HG03457 (cell line): ENCODE results near the gene THEM5.

Experiments
- ATAC-seq: cut with Tn5 transposase; IDR thresholded peaks from one replicate; pipeline ENCODE4 v1.9.1; 2021; ENCODE audit warnings: moderate number of reproducible peaks; ENCODE audit not compliant: unreplicated experiment

Gene THEM5

DNA sequence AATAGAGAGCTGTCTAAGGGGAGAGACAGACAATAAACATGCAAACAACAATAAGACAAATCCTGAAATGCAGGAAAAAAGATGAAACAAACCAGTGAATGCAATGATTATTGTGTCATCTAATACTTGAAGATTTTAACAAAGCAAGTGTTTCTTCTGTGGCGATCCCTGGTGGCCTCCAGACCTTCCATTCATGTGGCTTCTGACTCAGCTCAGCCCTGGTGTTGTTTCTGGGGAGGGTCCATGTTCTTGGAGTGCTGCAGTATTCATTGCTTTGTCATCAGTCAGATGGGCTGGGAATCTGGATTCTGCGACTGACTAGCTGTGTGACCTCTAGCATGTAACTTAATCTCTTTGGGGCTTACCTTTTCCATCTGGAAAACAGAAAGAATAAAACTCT lies 12.4 kb downstream of the THEM5 start:
- no peak for ATAC-seq

DNA sequence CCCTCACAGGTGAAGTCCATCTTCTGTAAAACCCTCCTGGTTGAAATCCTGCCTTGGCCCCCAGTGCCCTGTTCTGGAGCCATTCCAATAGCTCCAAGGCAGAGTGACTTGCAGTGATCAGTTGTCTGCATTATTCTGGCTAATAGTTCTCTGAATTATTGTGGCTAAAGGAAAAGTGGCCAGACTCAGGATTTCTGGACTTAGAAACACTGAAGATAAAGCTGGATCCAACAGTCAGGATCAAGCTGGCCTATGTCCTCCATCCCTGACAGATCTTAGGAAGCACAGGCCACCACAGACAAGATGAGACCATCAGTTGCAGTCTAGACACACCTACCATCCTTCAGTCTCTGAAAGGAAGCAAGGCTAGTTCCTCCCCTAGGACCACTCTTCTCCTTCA lies 13.1 kb downstream of the THEM5 start:
- ATAC-seq = no peak

- ATAC-seq = no peak
Measured at GRCh38 chr1:151839457-151840403, 13.8 kb downstream of the THEM5 start, which contains the start of gene C2CD4D. Gene C2CD4D (minus strand): TSS chr1:151839820. CDS start chr1:151838989, 831 bp downstream.

DNA sequence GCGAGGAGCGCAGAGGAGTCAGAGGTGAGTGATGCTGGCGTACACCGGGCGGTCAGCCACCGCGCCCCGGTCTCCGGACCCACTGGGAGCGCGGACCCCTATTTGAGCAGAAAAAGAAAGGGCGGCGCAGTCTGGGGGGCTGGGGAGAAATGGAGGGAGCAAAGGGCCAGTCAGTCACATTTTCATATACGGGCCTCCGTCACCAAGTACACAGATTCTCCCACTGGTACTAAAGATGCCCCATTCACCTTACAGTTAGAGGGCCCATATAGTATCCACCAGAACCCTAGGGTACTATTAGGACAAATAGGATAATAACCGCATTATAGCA lies 14.5 kb downstream of the THEM5 start:
- ATAC-seq = no peak

DNA sequence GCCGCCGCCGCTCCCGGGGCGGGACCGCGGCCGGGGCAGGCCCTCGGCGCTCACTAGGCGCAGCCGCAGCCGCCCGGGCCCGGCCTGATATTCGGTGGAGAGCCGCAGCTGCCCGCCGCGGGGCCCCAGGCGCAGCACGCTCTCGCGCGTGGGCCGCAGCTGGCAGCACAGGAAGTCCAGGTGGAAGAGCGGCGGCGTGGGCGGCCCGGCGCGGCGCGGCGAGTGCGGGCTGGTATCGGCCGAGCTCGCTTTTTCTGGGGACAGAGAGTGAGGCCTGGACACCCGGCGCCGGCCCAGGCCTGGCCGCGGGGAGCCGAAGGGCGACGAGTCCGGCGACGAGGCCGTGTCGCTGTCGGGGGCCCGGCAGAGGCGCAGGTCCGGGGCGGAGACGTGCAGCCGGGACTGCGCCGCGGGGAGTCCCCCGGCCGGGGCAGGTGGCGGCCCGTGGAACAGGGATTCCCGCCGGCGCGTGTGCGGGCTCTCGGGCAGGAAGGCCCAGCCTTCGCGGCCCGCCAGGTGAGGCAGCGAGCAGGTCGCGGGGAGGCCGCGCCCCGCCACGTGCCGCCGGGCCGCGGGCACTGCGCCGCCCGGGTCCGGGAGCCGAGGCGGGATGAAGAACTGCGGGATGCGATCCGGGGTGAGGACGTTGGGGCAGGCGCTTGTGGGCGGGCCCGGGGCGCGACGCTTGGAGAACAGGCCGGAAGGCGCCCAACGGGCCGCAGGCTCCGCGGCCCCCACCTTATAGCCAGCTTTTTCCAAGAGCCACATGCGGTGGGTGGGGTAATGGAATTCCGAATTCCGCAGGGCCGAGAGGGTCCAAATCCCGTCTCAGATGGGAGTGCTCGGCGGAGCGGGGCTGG lies 15.1 kb downstream of the THEM5 start:
- no peak for ATAC-seq

DNA sequence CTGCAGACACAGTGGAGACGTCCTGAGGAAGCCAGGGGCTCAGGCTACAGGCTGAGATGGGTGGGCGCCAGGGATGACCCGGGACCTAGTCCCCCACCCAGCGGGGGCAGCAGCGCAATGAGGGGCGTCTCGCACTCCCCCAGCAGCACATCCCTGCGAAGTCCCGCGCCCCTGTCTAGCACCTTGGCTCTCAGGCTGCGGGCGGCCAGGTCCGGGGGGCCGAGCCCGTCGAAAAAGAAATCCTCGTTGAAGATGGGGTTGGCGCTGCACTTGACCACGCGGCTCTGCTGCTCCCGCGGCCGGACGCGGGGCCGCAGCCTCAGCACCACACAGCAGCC lies 15.7 kb downstream of the THEM5 start:
- ATAC-seq = no peak

DNA sequence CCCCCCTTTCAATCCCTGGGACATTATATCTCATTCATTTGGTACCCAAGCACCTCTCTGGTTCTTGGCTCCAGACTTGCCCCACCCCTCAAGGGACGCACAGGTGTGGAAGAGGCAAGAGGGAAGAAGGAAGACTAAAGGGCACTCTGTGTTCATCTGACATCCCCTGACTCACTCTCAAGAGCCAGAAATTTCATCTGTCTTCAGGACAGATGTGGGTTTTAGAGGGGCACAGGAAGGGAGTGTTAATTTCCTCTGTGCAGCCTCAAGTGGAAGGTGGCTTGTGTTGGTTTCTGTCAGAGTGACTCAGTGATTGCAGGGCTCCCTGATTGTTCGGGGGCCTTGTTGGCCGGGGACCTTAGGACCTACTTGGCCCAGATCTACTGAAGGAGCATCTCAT lies 16.3 kb downstream of the THEM5 start:
- ATAC-seq = no peak

DNA sequence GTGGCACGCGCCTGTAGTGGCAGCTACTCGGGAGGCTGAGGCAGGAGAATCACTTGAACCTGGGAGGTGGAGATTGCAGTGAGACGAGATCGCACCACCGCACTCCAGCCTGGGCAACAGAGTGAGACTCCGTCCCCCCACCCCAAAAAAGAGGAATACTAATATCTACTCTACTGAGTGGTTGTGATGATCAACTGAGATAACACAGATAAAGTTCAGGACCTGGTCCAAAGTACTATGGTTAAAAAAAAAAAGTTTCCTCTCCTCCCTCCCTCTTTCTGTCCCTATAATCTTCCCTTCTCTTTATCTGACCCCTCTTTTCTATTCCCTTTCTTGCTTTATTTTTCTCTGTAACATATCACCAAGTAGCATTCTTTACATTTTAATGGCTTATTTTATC lies 17.9 kb downstream of the THEM5 start:
- no peak for ATAC-seq

- no peak for ATAC-seq
Measured at GRCh38 chr1:151834239-151834638, 19.3 kb downstream of the THEM5 start.

GRCh38 chr1:151833172-151833900 lies 20.2 kb downstream of the THEM5 start:
- ATAC-seq = no peak

GRCh38 chr1:151832318-151832980 lies 21.1 kb downstream of the THEM5 start:
- ATAC-seq = no peak

- ATAC-seq = no peak
Measured at GRCh38 chr1:151831605-151832004, 21.9 kb downstream of the THEM5 start, which contains the start of gene RORC. Gene RORC (minus strand): TSS chr1:151831802. CDS start chr1:151831764, 38 bp downstream.

DNA sequence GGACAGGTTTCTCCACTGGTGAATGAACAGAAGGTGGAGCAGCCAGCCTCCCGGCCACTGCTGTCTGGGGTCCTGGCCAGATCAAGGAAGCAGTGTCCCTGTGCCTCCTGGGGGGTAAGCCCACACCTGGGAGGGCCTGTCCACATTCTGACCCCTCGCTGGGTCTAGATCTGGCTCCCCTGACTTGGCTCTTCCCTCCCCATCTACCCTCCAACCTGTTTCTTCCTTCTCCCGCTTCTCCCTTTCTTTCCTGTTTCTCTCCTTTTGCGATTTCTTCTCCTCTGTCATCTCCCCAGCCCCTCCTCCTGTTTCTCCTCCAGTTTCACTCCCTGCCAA lies 22.3 kb downstream of the THEM5 start:
- no peak for ATAC-seq

GRCh38 chr1:151830055-151830454 lies 23.5 kb downstream of the THEM5 start:
- ATAC-seq = no peak

GRCh38 chr1:151829352-151830046 lies 24.0 kb downstream of the THEM5 start:
- no peak for ATAC-seq

- ATAC-seq = no peak
Measured at GRCh38 chr1:151828921-151829320, 24.6 kb downstream of the THEM5 start.

GRCh38 chr1:151827853-151828252 lies 25.7 kb downstream of the THEM5 start:
- ATAC-seq = no peak

DNA sequence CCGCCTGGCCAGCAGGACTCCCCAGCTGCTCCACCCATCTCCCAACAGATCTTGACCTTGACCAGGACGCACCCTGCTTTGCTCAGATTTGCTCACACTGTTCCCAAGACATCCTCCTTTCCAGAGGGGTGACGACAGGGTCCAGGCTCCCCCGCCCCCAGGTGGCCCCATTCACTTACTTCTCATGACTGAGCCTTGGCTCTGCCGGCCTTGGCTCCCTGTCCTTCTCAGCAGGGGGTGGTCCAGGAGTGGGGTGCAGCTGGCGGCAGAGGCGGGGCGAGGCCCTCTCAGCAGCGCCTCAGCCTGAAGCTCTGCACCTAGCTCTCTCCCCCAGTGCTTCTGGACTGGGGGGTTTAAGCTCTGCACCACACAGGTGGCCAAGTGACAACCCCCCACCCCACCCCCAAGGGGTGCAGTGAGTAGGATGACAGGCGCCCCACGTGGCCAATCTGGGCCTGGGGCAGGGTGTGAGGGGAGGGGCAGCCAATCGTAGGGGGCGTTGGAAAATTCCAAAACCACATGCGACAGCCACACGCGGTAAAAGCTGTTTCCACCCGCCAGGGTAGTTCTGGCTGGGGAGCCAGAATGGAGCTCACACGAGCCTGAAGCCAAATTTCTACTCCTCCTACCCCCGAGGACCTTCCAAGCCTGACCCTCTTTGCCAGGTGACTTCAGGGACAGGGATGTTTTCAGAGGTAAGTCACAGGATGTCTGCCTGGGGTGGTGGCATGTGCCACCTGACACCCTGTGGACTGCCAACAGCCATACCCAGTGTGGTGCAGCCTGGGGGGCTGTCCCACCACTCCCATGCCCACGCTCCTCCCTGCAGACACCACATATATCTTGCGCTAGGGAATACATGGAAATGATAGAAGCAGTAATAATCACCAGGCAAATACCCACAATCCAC lies 27.5 kb downstream of the THEM5 start:
- no peak for ATAC-seq

DNA sequence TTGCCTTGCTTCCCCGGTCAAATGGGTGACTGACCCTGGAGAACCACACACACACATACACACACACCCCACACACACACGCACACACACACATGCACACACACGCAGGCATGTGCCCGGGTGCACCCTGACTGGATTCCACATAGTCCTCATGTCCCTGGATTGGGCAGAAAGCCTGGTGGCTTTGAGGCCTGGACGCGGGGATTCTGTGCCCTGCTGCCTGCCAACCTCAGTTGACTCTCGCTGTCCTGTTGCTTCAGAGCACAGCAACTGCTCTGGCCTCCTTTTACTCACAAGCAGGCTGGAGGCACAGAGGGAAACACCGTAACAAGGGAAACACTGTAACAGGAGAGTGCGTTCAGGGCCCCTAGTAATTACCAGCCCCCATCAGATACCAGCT lies 28.3 kb downstream of the THEM5 start:
- no peak for ATAC-seq
